Erythroblast (primary cell): ENCODE results near the gene TMEM47.

ENCODE experiments used
- GATA1 ChIP-seq: IDR thresholded peaks from 2 replicates; pipeline ENCODE4 v1.6.1; 2011; ENCODE audit warnings: low read depth, mild to moderate bottlenecking, control low read depth, low read length, moderate library complexity
- POLR2A ChIP-seq: IDR thresholded peaks from 2 replicates; pipeline ENCODE4 v1.6.1; 2011; ENCODE audit warnings: mild to moderate bottlenecking, low read length

- TF ChIP-seq POLR2A (no peak), GATA1 (no peak)
Observed at GRCh38 chrX:34654696-34655490, 2.2 kb downstream of the TMEM47 start.
